ENCODE data around the gene LAMA1. TPM values are rescaled to one million over a fixed set of nuclear protein-coding genes. Genes with fewer than 3 reads are reported as not detected.
A peak's percentile ranks its signal among the peaks of the same experiment; 100 is the strongest.

LAMA1 gene
- total and polyA plus RNA-seq, 3 experiments from 2014 or later, result not detected

DNA sequence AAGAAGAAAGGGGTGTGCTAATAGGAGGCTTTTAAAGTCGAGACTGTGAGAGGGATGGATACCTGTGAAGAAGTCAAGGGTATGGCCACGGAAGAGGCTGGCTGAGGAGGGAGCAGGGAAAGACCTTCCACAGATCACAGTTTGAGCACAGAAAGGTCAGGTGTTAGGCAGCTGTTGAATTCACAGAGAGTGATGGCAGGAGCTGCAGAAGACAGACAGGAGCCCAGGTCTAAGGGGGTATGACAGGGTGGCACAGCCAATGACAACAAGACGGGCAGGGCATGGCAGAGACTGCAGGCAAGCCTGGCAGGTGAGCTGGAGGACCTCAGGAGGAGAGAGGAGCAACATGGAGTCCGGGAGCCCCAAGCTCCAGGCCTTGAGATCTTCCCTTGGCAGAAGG is 163.1 kb downstream of the LAMA1 start:
- Histone ChIP-seq H3K27me3 (ENCODE audit: insufficient read depth, low read length, poor library complexity, severe bottlenecking) (no peaks in the 10 kb centered on the region), H3K9me3 (ENCODE audit: low read length) (no peaks in the 10 kb centered on the region), H3K4me3 (ENCODE audit: low read length) (no peak overlapping the region), H3K4me1 (ENCODE audit: insufficient read depth, low read length) (no peaks in the 10 kb centered on the region), H3K36me3 (ENCODE audit: insufficient read depth, low read length) (no peaks in the 10 kb centered on the region), H3K27ac (ENCODE audit: low read depth, low read length) (no peak overlapping the region)
- no peaks in the 10 kb centered on the region for H3K4me1 Mint-ChIP-seq
- ChIA-PET CTCF (no interaction called here), POLR2A (no interaction called here)
- H3K4me3 Mint-ChIP-seq, result no peak overlapping the region
- peak overlapping the region in 1 of 8 donors; percentile 19 for H3K27ac Mint-ChIP-seq
- peaks cover 0 to 2% of the 10 kb centered on the region in 2 donors for H3K27me3 Mint-ChIP-seq
- DNase-seq, result no peak
- no peaks in the 10 kb centered on the region for H3K36me3 Mint-ChIP-seq
- H3K9me3 Mint-ChIP-seq, result peaks cover 0 to 24% (median 12%) of the 10 kb centered on the region in 5 donors

DNA sequence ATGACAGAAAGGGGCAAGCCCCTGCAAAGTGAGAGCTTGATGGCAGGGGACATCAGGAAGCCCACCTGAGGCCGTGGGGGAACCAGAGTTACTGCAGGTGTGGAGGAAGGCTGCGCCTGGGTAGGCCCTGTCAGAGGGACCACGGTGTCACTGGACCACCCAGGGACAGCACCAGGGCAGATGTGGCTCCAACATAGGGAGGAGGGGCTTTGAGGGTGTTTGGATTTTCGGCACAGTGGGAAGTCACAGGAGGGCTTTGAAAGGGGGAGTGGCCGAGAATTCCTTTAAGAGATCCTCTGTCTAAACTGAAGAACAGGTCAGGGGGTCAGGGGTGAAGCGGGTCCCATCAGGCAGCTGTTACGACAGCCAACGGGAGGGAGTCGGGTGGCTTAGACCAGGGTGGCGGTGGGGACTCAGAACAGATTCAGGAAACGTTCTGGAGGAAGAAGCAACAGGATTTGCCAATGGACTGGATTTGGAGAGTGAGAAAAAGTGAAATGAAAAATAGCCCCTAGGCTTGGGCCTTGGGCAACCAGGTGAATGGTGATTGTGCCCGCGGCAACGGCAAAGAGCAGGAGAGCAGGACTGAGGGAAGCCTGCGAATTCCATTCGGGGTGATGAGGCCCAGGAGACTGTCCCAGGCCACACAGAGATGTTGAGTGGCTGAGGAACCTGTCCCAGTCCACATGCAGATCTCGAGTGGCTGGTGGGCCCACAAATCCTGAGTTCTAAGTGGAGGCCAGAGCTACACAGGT is 166.1 kb downstream of the LAMA1 start:
- Mint-ChIP-seq H3K4me1 (no peaks in the 10 kb centered on the region), H3K36me3 (no peaks in the 10 kb centered on the region), H3K9me3 (peaks cover 2 to 22% (median 17%) of the 10 kb centered on the region in 5 donors), H3K4me3 (no peak overlapping the region), H3K27me3 (peaks cover 0 to 2% of the 10 kb centered on the region in 2 donors), H3K27ac (no peak overlapping the region)
- Histone ChIP-seq H3K4me3 (ENCODE audit: low read length) (no peak overlapping the region), H3K27me3 (ENCODE audit: insufficient read depth, low read length, poor library complexity, severe bottlenecking) (no peaks in the 10 kb centered on the region), H3K4me1 (ENCODE audit: insufficient read depth, low read length) (no peaks in the 10 kb centered on the region), H3K27ac (ENCODE audit: low read depth, low read length) (no peak overlapping the region), H3K9me3 (ENCODE audit: low read length) (no peaks in the 10 kb centered on the region), H3K36me3 (ENCODE audit: insufficient read depth, low read length) (no peaks in the 10 kb centered on the region)
- no peak for DNase-seq
- ChIA-PET CTCF (no interaction called here), POLR2A (no interaction called here)

DNA sequence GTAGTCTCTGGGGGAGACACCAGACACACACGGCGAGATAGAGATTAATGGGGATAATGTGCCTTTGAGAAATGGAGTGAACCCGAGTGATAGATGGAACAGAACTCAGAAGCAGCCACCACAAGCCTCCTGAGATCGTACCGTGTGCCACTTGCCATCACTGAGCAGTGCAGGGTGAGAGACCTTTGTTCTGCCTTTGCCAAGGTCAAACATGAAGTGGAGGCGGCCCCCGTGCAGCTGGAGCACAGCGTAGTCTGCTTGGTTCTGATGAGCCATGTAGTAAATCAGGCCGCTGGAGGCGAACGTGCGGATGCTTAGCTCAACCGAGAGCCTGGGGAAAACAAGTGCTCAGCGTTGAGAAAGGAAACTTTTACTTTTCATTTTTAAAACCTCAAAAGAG is 167.0 kb downstream of the LAMA1 start:
- no peak overlapping the region for H3K4me3 ChIP-seq (ENCODE audit: low read length)
- no peaks in the 10 kb centered on the region for H3K36me3 Mint-ChIP-seq
- H3K9me3 Mint-ChIP-seq, result peaks cover 2 to 24% (median 17%) of the 10 kb centered on the region in 5 donors
- no peak for DNase-seq
- H3K27ac Mint-ChIP-seq, result no peak overlapping the region
- H3K27ac ChIP-seq (ENCODE audit: low read depth, low read length), result no peak overlapping the region
- ChIA-PET CTCF (no interaction called here), POLR2A (no interaction called here)
- no peaks in the 10 kb centered on the region for H3K4me1 ChIP-seq (ENCODE audit: insufficient read depth, low read length)
- H3K4me1 Mint-ChIP-seq, result no peaks in the 10 kb centered on the region
- H3K9me3 ChIP-seq (ENCODE audit: low read length), result no peaks in the 10 kb centered on the region
- H3K36me3 ChIP-seq (ENCODE audit: insufficient read depth, low read length), result no peaks in the 10 kb centered on the region
- no peak overlapping the region for H3K4me3 Mint-ChIP-seq
- H3K27me3 ChIP-seq (ENCODE audit: insufficient read depth, low read length, poor library complexity, severe bottlenecking), result no peaks in the 10 kb centered on the region
- peaks cover 0 to 2% of the 10 kb centered on the region in 2 donors for H3K27me3 Mint-ChIP-seq

DNA sequence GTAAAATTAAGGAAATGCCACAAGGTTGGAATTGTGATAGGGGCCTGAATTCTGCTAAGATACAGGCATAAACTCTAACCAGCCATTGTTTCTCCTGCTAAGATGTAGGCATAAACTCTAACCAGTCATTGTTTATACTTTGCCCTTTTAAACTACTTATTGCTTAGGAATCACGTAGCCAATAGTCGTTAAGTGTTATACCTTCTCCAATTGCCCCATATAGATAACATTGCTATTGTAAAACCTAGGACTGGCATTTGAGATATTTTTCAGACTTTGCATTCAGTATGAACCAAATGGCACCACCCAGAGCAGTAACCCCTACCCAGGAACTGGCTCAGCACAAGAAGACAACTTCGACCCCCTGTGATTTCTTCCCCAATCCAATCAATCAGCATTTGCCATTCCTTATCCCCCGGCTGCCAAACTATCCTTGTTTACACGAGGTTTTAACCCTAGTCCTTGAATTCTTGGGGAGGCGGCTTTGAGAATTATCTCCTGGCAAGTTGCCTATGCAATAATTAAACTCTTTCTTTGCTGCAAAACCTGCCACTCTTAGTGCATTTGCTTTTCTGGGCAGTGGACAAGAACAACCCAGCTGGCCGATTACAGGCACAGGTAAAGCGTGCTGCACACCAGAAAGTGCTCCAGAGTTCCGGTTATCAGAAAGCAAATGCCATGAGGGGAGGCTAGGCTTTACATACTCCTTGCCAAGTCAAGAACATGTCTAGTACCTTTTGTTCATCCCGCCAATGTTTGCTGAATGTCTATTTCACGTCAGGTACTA is 167.6 kb downstream of the LAMA1 start:
- no peaks in the 10 kb centered on the region for H3K9me3 ChIP-seq (ENCODE audit: low read length)
- Mint-ChIP-seq H3K4me1 (no peaks in the 10 kb centered on the region), H3K9me3 (peaks cover 2 to 24% (median 17%) of the 10 kb centered on the region in 5 donors), H3K36me3 (no peaks in the 10 kb centered on the region), H3K27ac (no peak overlapping the region), H3K27me3 (peaks cover 0 to 2% of the 10 kb centered on the region in 2 donors), H3K4me3 (no peak overlapping the region)
- no peaks in the 10 kb centered on the region for H3K4me1 ChIP-seq (ENCODE audit: insufficient read depth, low read length)
- H3K27me3 ChIP-seq (ENCODE audit: insufficient read depth, low read length, poor library complexity, severe bottlenecking), result no peaks in the 10 kb centered on the region
- no peak for DNase-seq
- no peak overlapping the region for H3K27ac ChIP-seq (ENCODE audit: low read depth, low read length)
- H3K4me3 ChIP-seq (ENCODE audit: low read length), result no peak overlapping the region
- ChIA-PET CTCF (no interaction called here), POLR2A (no interaction called here)
- H3K36me3 ChIP-seq (ENCODE audit: insufficient read depth, low read length), result no peaks in the 10 kb centered on the region

DNA sequence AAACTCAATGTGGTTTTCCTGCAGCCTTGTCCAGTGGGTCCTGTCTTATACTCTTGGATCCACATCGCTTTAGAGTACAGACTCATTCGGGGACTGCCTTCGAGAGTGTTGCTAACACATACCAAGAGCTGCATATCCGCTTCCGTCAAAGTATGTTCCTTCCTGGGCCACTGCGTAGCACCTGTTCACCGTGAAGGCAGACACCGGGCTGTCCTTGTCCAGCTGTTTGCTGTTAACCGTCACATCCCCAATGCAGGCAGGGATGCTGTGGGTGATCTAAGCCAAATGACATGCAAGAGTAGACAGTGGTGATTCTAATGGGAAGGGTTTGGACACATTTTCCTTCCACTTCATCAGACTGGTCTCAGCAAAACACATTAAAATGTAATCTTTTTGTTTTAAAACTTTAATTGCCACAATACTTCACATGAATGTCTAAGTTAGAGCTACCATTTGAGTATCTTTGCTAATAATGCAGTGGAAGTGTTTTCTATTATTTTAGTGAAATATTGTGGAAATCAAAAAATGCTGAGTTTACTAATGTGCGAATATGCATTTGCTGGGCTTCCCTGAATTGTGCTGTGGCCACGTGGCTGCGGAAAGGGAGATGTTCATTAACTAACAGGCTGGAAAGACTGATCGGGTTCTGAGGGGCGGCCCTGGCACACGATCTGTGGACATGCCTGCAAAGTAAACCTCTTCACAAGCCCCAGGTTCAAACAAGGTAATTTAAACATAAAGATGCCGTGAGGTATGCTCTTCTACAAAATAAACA is 169.1 kb downstream of the LAMA1 start:
- Mint-ChIP-seq H3K27me3 (no peaks in the 10 kb centered on the region), H3K27ac (no peak overlapping the region), H3K9me3 (peaks cover 2 to 18% (median 17%) of the 10 kb centered on the region in 5 donors), H3K4me3 (no peak overlapping the region), H3K4me1 (no peaks in the 10 kb centered on the region), H3K36me3 (no peaks in the 10 kb centered on the region)
- H3K27ac ChIP-seq (ENCODE audit: low read depth, low read length), result no peak overlapping the region
- no peak overlapping the region for H3K4me3 ChIP-seq (ENCODE audit: low read length)
- no peaks in the 10 kb centered on the region for H3K36me3 ChIP-seq (ENCODE audit: insufficient read depth, low read length)
- H3K9me3 ChIP-seq (ENCODE audit: low read length), result no peaks in the 10 kb centered on the region
- H3K4me1 ChIP-seq (ENCODE audit: insufficient read depth, low read length), result no peaks in the 10 kb centered on the region
- no peak for DNase-seq
- POLR2A ChIA-PET, result no interaction called here
- no peaks in the 10 kb centered on the region for H3K27me3 ChIP-seq (ENCODE audit: insufficient read depth, low read length, poor library complexity, severe bottlenecking)
- CTCF ChIA-PET, result no interaction called here

DNA sequence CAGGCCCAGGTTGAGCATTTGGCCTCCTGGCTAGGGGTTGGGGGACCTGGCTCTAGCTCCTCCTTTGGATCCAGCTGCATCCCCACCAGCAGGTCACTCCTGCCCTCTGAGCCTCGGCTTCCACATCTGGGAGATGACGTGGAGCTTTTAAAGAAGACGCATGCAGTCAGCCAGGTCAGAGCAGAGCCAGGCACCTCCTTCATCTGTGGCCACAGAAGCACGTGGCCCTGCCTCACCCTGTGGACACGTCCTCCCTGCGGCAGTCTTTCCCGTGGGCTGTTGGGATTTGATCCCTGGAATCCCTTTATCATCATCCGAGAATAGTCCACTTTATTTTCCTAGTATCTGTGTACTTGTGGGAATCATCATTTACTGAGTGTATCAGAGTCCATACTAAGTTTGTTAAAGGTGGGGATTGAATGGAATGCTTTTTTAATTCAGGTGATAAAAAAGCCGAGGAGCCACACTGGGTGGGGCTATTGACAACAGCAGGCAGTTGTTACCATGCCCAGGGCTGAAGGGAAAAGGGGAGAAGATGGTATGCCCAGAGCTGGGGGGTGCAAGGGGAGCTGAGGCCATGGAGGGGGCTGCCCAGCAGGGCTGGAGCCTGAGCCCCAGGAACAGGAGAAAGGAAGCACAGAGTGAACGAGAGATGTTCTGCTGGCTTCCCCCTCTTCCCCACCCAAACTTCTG is 170.1 kb downstream of the LAMA1 start:
- ChIA-PET CTCF (no interaction called here), POLR2A (no interaction called here)
- no peaks in the 10 kb centered on the region for H3K4me1 Mint-ChIP-seq

DNA sequence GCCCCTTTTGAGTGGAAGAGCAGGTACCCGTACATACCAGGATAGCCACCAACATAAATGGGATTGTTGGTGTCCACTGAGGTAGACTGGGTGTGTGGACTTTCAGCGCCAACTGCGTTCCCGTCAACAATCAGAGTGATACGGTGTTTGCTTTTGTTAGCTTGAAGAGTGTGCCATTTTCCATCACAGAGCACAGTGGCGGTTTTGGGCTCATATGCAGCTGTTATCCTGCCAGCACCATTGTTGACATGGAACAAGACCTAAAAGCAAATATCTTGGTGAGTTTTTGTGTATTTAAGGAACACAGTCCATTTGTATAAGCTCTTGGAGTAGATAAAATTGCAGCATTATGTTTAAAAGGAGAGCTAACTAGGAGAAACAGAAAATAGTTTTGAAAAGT is 174.5 kb downstream of the LAMA1 start:
- no peak overlapping the region for H3K27ac ChIP-seq (ENCODE audit: low read depth, low read length)
- ChIA-PET CTCF (no interaction called here), POLR2A (no interaction called here)
- H3K9me3 Mint-ChIP-seq, result peaks cover 2 to 14% (median 6%) of the 10 kb centered on the region in 5 donors
- H3K4me3 Mint-ChIP-seq, result no peak overlapping the region
- no peak overlapping the region for H3K4me3 ChIP-seq (ENCODE audit: low read length)
- H3K27ac Mint-ChIP-seq, result no peak overlapping the region
- no peaks in the 10 kb centered on the region for H3K9me3 ChIP-seq (ENCODE audit: low read length)
- H3K36me3 ChIP-seq (ENCODE audit: insufficient read depth, low read length), result no peaks in the 10 kb centered on the region
- no peaks in the 10 kb centered on the region for H3K4me1 Mint-ChIP-seq
- H3K27me3 Mint-ChIP-seq, result no peaks in the 10 kb centered on the region
- H3K27me3 ChIP-seq (ENCODE audit: insufficient read depth, low read length, poor library complexity, severe bottlenecking), result no peaks in the 10 kb centered on the region
- no peaks in the 10 kb centered on the region for H3K4me1 ChIP-seq (ENCODE audit: insufficient read depth, low read length)
- no peaks in the 10 kb centered on the region for H3K36me3 Mint-ChIP-seq
- no peak for DNase-seq

More for the DNA sequence above, 170.1 kb downstream of the LAMA1 start:
- Mint-ChIP-seq H3K36me3 (no peaks in the 10 kb centered on the region), H3K27me3 (no peaks in the 10 kb centered on the region), H3K4me3 (no peak overlapping the region), H3K27ac (no peak overlapping the region), H3K9me3 (peaks cover 2 to 18% (median 15%) of the 10 kb centered on the region in 5 donors)
- no peaks in the 10 kb centered on the region for H3K27me3 ChIP-seq (ENCODE audit: insufficient read depth, low read length, poor library complexity, severe bottlenecking)
- no peak for DNase-seq
- no peak overlapping the region for H3K4me3 ChIP-seq (ENCODE audit: low read length)
- no peak overlapping the region for H3K27ac ChIP-seq (ENCODE audit: low read depth, low read length)
- H3K36me3 ChIP-seq (ENCODE audit: insufficient read depth, low read length), result no peaks in the 10 kb centered on the region
- H3K9me3 ChIP-seq (ENCODE audit: low read length), result no peaks in the 10 kb centered on the region
- H3K4me1 ChIP-seq (ENCODE audit: insufficient read depth, low read length), result no peaks in the 10 kb centered on the region

Measured in CD8-positive, alpha-beta memory T cell (primary cell).